Right ventricle myocardium superior (tissue), 1 donor: Measurements from ENCODE around the gene HOXD9. TPM values are rescaled to one million over a fixed set of nuclear protein-coding genes. Genes with fewer than 3 reads are reported as not detected.
A peak's percentile ranks its signal among the peaks of the same experiment; 100 is the strongest.

Experiments used
- ATAC-seq: fragments of 200-7000 bp; cut with Tn5 transposase; one replicate; pipeline ENCODE4 v1.9.1; 2020; ENCODE audit warnings: mild to moderate bottlenecking; ENCODE audit not compliant: poor library complexity
- DNase-seq: peaks from one replicate; pipeline ENCODE4 v3.0.0-alpha.2; 2020
- intact Hi-C: fragments of 100-400 bp; cut with DNase I; formaldehyde crosslinking; loops from one replicate; pipeline ENCODE4 v1.11.2; 2022
- total RNA-seq: library from RNA; stranded (reverse); fragmentation: NEBNext Ultra II Directional; extraction: Animal tissue kit (Norgen Biotek cat#: 25700); gene quantifications from one replicate; pipeline ENCODE4 v1.2.1, GENCODE V29; 2021
- donor health status: DM: no; HTN: yes; CAD: no; lungs with severe emphysema.

HOXD9 gene
- total RNA-seq, 1 donor from 2014 or later: not detected

DNA sequence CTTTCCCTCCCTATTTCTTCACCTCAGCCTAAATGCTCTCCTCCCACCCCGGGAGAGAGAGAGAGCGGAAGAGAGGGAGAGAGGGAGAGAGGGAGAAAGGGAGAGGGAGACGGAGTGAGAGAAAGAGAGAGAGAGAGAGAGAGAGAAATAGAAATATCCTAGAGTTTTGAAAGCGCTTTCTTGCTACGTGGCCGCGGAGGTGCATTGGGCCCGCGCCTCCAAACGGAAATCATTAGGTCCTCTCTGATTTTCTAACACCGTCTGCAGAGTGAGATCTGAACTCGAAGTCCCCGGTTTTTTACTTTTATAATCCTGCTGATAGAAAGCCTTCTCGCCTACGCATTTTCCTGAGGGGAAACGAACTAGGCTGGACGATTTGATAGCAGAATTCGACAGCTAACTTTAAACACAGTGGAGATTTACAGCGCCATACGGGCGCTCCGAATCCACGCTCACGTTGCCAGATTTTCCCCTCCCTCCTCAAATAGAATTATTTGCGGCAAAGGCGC lies 37.9 kb upstream of the HOXD9 start:
- DNase-seq: no peak
- ATAC-seq: no peak

DNA sequence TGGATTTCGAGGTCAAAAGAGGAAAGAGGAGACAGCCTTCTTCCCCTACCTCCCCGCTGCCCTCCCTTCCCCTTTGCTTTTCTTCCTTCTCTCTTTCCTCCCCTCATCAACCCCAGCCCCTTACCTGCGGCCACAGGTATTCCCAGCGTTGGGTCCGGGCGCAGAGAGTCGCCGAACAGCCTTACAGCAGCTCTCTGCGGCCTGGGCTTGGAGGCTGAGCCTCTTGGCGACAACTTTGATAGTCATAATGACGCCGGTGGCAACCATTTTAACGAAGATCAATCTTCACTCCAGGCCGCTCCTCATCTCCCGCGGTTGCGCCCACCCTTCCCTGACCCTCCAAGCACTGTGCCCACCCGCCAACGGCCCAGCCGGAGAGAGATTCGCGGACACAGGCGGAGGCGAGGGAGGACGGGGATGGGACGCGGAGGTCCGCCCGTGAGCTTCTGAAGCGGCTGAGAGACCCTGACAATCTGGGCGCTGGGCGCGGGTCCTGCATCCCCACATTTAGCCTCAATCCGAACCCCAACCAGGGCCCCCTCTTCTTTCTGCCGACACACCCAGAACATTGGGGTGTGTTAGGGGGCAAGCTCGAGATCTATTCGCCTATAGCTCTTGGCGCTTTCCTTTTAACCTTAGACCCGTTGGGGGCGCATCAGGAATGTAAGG lies 37.3 kb upstream of the HOXD9 start:
- intact Hi-C loops: loop anchor here (5.0 kb wide), 1 partner anchor 398 kb away; no protein-coding TSS in a partner anchor
- no peak for ATAC-seq
- no peak for DNase-seq

More for the DNA sequence above, 37.9 kb upstream of the HOXD9 start:
- intact Hi-C loops: loop anchor here (5.0 kb wide), 1 partner anchor 397 kb away; no protein-coding TSS in a partner anchor

DNA sequence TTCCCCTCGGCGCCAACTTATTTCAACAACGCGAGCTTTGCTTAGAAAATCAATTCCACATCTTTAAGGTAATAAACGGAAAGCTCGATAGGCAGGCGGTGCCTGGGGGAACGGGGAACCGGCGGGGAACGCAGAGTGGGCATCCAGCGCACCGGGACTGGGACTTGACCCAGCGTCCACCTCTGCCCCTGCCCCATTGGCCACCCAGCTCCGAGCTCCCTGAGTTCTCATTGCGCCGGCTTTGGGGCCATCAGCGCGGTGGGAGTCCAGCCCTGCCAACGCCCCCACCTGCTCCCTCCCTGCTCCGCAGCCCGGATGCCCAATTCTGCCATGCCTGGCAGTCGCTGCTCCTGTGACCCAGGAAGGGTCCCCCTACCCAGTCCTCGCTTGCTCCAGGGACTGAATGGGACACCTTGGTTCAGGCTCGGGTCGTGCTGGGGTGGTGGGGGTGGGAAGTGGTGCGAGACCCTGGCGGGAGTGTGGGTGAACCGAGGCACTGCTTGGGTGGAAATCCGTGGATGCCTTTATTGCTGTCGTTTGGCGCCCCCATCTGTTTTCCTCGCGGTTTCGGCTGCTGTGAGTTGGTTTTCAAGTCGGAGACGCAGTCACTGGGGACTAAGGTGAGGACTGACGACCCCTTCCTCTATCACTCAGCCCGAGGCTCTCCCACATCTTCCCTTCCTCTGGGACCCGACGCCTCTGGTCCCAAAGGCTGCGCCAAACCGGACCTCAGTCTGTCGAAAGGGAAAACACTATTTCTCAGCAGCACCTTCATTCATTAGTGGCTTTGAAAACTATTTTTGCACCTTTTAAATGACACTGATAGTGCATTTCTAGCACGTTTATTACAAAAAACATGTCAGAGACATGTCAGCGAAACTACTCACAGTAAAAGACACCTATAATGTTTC lies 36.4 kb upstream of the HOXD9 start:
- ATAC-seq (peak; percentile 54), DNase-seq (peak; percentile 51)
- intact Hi-C loops: loop anchor here (5.0 kb wide), 1 partner anchor 399 kb away; no protein-coding TSS in a partner anchor

DNA sequence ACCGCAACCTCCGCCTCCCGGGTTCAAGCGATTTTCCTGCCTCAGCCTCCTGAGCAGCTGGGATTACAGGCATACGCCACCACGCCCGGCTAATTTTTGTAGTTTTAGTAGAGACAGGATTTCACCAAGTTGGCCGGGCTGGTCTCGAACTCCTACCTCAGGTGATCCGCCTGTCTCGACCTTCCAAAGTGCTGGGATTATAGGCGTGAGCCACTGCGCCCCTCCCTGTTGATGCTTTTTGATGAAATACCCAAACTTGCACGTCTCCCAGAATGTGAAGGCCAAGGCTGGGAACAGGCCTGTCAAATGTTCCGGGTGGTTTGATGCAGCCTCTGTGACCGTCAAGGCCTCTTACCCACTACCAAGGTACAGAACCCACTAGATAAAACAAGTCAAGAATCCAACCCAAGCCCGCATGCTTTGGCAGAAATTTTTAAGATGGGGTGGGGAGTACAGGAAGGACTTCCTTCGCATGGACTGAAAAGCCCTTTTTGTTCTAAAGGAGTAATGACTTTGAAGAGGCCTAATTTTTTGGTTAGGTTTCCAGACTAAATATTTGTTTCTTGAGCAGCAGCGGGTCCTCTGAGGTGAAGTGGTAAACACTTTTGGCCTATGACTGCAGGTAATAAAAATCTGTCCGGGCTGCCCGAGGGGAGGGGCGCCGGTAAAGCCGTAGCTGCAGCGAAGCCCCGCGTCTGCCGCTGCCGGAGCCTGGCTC lies 35.0 kb upstream of the HOXD9 start:
- DNase-seq (no peak), ATAC-seq (no peak)
- intact Hi-C loops: loop anchor here (5.0 kb wide), 1 partner anchor 400 kb away; no protein-coding TSS in a partner anchor

DNA sequence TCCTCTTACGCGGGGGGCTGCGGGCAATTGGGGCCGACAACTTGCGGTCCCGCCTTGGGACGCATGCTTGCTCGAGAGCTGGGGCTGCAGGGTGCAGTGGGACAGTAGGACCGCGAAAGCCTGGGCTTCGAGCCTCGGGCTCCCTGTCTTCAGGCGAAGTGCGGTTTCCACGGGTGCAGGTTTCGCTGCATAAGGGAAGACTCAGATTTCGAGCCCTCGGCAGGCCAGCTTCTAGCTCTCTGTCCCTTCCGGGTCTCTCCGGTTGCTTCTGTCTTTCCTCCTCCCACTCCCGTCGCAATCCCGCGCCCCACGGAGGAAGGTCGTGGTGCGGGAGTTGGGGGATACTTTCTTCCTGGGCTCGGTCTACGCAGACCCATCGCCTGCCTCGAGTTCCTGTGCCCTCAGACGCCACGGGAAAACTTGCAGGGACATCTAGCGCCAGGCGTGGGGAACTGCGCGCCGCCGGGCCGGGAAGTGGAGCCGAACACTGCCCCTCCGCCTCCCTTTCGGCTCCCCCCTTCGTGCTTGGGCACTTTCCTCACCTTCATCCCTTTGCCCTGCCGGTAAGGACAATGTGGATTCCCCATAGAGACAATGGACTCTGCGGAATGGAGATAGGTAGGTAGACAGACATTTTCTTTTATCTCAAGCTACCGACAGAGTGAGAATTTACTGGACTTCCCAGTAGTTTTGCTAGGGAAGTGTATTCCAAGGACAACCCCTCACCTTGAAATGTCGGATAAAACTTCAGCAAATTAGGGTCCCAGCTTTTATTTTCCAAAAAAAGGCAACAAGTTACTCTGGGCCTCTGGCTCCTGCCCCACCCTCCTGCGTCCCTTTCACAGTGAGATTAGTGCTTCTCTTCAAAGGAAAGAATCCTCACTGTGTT lies 34.2 kb upstream of the HOXD9 start:
- ATAC-seq: peak; percentile 87
- intact Hi-C loops: loop anchor here (5.0 kb wide), 1 partner anchor 401 kb away; no protein-coding TSS in a partner anchor
- DNase-seq: peak; percentile 67

DNA sequence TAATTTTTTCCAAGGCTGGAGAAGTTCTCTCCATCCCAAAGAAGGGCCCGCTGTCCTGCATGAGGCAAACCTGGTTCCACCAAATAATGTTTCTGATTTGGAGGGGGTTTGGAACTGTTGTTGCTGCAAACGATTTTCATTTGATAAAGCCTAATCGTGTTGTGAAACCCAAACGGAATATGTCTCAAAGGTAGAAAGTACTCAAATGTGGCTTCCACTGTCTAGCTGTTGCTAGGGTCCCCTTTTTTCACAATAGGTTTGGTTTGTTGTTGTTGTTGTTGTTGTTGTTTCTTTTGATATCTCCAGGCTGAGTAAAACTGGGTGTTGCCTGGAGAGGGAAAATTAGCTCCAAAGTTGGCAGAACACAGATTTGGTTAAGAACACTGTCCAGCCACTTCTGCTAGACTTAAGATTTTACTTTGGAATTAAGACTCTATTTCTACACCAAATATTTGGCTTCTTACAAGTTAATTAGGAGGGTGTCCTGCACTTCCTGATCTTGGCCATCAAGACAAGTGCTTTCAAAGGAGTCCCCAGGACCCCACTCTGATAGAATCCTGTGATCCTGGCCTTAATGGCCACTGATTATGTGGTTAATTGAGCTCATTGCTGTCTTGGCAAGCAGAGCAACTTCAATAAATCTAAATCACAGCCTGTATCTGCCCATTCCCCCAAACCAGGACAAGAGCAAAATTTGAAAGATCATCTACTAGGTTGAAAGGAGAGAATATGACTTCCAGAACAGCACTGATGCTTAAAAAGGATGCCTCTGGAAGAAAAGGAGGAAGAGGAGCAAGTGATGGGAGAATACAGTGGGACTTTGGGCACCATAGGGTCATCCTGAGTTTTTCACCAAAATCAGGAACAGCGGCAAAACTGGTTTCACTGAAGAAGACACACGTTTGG lies 33.3 kb upstream of the HOXD9 start:
- no peak for ATAC-seq
- intact Hi-C loops: loop anchor here (5.0 kb wide), 1 partner anchor 402 kb away; no protein-coding TSS in a partner anchor
- no peak for DNase-seq

DNA sequence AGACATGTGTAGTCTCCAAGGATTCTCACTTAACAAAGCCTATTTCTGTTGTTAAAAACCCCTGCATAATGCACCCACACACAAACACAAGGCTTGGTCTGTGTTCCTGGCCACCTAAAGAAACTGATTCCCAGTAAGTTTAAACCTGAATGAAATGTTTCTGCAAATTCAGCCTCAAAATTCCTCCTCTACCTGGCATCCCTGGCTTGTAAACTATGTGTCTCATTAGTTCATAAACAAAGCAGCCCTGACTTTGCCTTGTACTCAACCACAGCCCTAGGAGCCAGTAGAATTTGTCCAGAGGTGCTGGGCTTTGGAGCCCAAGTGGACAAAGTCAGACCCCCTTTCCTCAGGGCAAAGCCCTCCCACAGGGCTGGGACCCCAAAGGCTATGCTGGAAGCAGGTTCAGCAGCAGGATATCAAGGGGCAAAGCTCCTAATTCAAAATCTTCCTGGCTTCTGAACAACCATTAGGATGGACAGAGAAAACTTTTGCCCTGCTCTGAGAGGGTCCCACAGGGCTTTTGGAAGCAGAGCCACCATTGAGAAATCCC lies 32.6 kb upstream of the HOXD9 start:
- intact Hi-C loops: loop anchor here (5.0 kb wide), 1 partner anchor 403 kb away; no protein-coding TSS in a partner anchor
- no peak for DNase-seq
- ATAC-seq: no peak

DNA sequence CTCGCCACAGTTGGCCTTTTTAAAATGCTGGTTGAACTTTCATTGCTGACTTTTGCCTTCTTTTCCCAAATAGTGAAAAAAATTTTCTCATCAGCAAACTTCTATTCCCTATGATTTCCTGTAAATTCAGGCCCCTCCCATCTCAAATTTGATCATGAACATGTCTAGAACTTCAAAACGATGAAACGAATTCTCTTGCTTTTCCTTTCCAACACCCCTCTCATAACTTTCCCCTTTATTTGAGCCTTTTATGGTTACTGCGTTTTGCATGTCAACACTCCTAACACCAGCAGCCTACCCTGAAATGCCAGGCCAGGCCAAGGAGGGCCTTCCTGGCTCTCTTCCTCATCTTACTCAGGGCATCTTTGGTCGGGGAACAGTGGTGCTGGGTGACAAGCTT lies 31.7 kb upstream of the HOXD9 start:
- intact Hi-C loops: no loop called here
- DNase-seq (no peak), ATAC-seq (no peak)

DNA sequence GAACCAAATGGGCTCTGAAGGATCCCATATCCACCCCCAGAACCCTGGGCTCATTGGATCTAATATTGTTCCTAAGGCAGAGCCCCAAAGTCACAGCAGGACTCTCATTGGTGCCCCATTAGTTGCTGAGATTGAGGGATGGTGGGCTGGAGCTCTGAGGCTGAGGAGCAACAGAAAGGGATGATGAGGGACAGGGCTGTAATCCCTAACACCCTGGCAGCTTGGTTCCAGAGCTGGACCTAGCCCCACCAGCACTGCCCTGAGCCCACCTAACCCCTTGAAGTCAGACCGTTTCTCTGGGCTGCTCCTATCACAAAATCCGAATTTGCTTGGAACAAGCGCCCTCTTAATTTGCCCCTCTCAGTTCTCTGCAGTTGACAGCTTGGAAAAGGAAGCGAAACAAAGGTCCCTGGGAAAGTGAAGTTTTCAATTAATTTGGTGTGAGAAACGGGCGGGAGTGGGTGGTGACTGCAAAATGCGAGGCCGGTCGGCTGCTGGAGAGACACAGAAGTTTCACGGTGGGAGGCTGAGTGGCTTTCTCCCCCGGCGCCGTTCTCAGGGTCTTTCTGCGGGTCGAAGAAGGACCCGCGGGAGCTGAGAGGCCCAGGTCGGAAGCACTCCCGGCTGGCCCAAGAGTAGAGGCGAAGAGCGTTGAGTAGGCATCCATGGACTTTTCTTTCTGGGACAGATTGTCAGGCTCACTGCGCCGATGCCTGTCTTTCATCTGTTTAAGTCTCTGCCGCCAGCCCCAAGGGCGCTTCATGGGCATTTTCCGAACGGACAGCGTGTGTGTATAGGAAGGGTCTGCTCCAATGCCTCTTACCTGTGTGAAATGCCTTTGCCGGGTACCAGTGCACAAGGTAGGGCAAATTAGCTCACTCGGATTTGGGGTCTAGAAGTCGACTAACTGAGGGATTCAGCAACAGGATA lies 30.9 kb upstream of the HOXD9 start:
- DNase-seq: no peak
- intact Hi-C loops: no loop called here
- ATAC-seq: no peak

DNA sequence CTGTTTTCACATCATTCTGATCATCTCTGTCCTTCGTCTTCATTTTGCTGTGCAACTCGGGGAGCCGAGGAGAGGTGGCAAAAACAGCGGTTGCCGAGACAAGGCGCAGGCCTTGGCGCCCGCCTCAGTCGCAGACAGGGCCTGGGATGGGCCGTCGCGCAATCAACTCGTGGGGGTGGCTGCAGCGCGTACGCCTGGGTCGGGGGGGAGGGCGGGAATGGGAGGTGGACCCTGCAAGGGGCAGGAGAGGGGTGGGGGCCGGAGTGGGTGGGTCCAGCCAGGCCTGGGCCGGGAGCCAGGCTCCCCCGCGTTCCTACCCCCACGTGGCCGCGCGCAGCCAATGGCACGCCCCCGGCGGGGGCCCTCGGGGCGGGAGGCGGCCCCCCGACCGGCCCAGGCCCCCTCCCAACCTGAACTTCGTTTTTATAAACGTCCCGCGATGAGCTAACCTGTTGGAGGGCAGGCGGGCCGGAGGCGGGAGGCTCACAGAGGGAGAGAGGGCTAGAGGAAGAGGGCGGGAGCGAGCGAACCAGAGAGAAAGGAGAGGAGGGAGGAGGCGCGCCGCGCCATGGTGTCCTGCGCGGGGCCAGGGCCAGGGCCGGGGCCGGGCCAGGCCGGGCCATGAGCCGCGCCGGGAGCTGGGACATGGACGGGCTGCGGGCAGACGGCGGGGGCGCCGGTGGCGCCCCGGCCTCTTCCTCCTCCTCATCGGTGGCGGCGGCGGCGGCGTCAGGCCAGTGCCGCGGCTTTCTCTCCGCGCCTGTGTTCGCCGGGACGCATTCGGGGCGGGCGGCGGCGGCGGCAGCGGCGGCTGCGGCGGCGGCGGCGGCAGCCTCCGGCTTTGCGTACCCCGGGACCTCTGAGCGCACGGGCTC lies 30.0 kb upstream of the HOXD9 start, which contains the start of gene HOXD13:
Gene HOXD13 (plus strand): TSS at position 452 of the 875 bp plus-strand sequence. CDS start 170 bp downstream, at position 622.
- DNase-seq: no peak
- ATAC-seq: no peak
- intact Hi-C loops: no loop called here

DNA sequence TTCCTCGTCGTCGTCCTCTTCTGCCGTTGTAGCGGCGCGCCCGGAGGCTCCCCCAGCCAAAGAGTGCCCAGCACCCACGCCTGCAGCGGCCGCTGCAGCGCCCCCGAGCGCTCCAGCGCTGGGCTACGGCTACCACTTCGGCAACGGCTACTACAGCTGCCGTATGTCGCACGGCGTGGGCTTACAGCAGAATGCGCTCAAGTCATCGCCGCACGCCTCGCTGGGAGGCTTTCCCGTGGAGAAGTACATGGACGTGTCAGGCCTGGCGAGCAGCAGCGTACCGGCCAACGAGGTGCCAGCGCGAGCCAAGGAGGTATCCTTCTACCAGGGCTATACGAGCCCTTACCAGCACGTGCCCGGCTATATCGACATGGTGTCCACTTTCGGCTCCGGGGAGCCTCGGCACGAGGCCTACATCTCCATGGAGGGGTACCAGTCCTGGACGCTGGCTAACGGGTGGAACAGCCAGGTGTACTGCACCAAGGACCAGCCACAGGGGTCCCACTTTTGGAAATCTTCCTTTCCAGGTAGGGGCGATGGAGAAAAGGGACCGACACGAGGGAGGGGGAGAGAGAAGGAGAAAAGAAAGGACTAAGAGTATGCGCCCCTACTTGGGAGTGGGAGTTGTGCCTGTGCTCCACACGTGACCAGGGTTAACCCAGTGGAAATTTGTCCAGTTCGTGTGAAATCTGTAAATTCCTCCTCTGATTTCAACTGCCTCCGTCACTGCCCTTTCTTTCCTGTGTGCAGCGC lies 29.2 kb upstream of the HOXD9 start:
- DNase-seq (no peak), ATAC-seq (no peak)
- intact Hi-C loops: no loop called here

DNA sequence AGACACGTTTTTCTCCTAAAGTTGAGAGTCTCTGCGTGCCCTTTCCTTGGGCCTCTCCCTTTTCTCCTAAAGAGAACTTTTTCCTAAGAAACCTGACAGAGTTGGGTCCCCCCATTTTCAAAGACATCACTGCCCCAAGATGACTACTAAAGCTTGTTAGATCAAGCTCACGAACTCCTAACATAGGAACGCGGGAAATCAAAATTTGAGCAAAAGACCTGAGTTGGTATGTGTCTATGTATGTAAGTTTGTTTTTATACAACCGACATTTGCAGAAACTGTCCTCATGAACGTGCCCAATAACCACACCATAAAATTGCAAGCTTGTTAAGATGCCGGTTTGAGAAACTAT lies 28.6 kb upstream of the HOXD9 start:
- intact Hi-C loops: no loop called here
- DNase-seq (no peak), ATAC-seq (no peak)

DNA sequence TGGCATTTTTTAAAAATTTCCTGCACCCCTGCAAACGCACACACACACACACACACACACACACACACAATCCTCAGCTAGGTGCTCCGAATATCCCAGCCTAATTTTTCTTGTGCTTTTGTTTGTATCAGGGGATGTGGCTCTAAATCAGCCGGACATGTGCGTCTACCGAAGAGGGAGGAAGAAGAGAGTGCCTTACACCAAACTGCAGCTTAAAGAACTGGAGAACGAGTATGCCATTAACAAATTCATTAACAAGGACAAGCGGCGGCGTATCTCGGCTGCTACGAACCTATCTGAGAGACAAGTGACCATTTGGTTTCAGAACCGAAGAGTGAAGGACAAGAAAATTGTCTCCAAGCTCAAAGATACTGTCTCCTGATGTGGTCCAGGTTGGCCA lies 28.2 kb upstream of the HOXD9 start:
- intact Hi-C loops: no loop called here
- DNase-seq: no peak
- ATAC-seq: no peak

DNA sequence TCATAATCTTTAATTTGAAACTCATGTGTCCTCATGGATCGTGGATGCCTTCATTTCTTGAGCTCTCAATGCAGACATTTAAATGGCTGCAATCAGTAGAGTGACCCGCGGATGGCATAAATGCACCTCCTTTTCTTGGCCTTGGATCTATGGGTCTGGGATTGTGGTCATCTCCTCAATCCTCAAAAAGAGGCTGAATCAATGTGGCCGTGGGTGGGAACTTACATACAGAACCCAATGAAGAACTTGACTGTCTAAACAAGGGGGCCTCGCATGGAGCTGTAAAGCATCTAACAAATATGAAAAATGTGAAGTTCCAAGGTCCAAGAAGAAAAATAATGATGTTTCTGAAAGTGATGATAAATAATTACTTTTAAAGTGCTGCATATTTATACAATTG lies 27.1 kb upstream of the HOXD9 start:
- no peak for DNase-seq
- intact Hi-C loops: loop anchor here (5.0 kb wide), 1 partner anchor 728 kb away; no protein-coding TSS in a partner anchor
- ATAC-seq: no peak
